Measurements from ENCODE around the gene ADAMTS1. TPM values are rescaled to one million over a fixed set of nuclear protein-coding genes. Genes with fewer than 3 reads are reported as not detected.

ADAMTS1 gene
- total RNA-seq, 2 donors from 2014 or later = 310 to 357 TPM

DNA sequence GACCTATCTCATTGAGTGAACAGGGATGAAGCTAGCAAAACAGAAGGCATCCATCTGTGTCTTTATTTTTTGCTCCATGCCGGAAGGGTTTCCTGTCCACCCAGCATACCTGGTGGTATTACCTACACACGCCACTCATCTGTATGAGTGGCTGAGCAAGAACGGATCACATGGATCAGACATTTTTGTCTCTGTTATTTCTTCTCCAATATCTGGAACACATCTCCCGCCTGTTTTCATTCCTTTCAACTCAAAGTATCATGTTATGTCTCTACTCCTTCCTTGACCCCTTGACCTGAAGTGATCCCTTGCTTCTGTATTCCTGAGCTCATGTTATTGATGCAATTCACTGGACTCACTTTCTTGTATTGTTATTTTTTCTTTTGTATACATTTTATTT, 24.7 kb downstream of the ADAMTS1 start:
- peaks cover 0 to 1% of the 10 kb centered on the region in 2 donors for H3K4me1 ChIP-seq (ENCODE audit: control insufficient read depth in 1 of 2, low read depth in 2 of 2)
- H3K27me3 ChIP-seq (replicated peaks; ENCODE audit: insufficient read depth) = no peaks in the 10 kb centered on the region
- no peak overlapping the region for H3K4me3 ChIP-seq
- DNase-seq (ENCODE audit: low spot score) (no peak), ATAC-seq (ENCODE audit: insufficient number of reproducible peaks, low FRiP score, low read depth) (no peak)
- no peaks in the 10 kb centered on the region for H3K36me3 ChIP-seq
- TF ChIP-seq, protein P1, sequence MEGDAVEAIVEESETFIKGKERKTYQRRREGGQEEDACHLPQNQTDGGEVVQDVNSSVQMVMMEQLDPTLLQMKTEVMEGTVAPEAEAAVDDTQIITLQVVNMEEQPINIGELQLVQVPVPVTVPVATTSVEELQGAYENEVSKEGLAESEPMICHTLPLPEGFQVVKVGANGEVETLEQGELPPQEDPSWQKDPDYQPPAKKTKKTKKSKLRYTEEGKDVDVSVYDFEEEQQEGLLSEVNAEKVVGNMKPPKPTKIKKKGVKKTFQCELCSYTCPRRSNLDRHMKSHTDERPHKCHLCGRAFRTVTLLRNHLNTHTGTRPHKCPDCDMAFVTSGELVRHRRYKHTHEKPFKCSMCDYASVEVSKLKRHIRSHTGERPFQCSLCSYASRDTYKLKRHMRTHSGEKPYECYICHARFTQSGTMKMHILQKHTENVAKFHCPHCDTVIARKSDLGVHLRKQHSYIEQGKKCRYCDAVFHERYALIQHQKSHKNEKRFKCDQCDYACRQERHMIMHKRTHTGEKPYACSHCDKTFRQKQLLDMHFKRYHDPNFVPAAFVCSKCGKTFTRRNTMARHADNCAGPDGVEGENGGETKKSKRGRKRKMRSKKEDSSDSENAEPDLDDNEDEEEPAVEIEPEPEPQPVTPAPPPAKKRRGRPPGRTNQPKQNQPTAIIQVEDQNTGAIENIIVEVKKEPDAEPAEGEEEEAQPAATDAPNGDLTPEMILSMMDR (IDR thresholded peaks at IDR 0.05) = no peak
- H3K9me3 ChIP-seq = no peaks in the 10 kb centered on the region
- no peak overlapping the region for H3K27ac ChIP-seq

DNA sequence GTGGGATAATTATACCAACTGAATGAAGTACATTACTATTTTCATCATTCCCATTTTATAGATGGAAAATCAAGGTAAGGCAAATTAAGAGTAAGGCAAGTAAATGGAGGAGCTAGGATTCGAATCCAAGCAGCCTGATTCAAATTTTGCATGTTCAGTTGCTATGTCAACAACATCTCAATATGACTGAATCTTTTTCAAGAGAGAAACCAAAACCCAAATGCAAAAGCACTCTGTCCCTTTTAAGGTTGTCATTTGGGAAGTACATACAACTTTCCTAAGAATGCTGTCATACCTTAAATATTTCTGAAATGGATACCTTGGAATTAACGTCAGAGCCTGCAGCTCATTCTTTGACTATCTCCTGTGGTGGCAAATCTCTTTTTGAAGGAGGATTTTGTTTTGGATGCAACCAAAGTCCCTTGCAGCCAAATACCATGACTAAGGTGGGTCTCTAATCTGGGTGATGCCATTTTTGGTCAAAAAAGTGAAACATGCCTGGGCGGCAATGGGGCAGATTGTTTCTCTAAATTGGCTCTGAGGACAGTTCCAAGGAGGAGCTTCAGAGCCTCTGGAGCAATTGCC, 25.4 kb downstream of the ADAMTS1 start:
- H3K4me1 ChIP-seq (ENCODE audit: control insufficient read depth in 1 of 2, low read depth in 2 of 2) = peaks cover 0 to 7% of the 10 kb centered on the region in 2 donors
- TF ChIP-seq, protein P1 (IDR thresholded peaks at IDR 0.05) = no peak
- no peaks in the 10 kb centered on the region for H3K36me3 ChIP-seq
- H3K27ac ChIP-seq = no peak overlapping the region
- ATAC-seq (ENCODE audit: insufficient number of reproducible peaks, low FRiP score, low read depth) (no peak), DNase-seq (ENCODE audit: low spot score) (no peak)
- H3K27me3 ChIP-seq (replicated peaks; ENCODE audit: insufficient read depth) = no peaks in the 10 kb centered on the region
- no peaks in the 10 kb centered on the region for H3K9me3 ChIP-seq
- no peak overlapping the region for H3K4me3 ChIP-seq

DNA sequence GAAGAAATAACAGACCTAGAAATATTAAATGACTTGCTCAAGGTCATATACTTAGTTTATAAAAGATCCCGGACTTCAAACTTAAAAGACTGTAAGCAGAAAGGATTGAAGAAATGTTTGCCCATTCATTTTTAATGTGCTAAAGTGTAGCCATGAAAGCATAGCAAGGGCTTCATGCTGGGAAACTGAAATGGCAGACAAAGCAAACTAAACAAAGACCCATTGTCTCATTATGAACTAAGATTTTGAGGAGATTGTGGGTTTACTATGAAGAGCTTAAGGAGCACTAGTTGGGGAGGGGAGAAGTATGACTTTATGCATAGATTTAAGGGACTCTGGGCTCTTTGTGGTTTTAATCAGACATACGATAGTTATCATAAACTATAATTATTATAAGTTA, 26.3 kb downstream of the ADAMTS1 start:
- peaks cover 0 to 7% of the 10 kb centered on the region in 2 donors for H3K4me1 ChIP-seq (ENCODE audit: control insufficient read depth in 1 of 2, low read depth in 2 of 2)
- no peaks in the 10 kb centered on the region for H3K9me3 ChIP-seq
- H3K4me3 ChIP-seq = no peak overlapping the region
- H3K36me3 ChIP-seq = no peaks in the 10 kb centered on the region
- H3K27ac ChIP-seq = no peak overlapping the region
- TF ChIP-seq, protein P1 (IDR thresholded peaks at IDR 0.05) = no peak
- H3K27me3 ChIP-seq (replicated peaks; ENCODE audit: insufficient read depth) = no peaks in the 10 kb centered on the region
- ATAC-seq (ENCODE audit: insufficient number of reproducible peaks, low FRiP score, low read depth) (no peak), DNase-seq (ENCODE audit: low spot score) (no peak)

DNA sequence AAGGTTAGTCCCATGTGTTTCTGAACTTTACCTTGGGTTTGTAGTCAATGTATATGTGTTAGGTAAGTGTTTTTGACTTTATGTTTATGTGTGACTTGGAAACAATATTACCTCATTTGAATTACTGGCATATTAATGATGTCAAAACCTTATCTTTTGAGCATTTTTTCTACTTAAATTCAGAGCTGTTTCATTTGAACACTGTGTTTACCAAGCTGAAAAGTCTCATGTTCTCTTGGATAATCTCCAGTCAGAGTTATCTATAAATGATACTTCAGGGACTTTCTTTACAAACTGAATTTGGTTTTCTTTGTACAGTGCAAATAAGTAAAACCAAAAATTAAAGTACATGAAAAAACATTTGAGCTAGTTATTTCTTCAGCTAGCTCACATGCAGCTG, 30.0 kb downstream of the ADAMTS1 start:
- TF ChIP-seq, protein P1 (IDR thresholded peaks at IDR 0.05) = no peak

DNA sequence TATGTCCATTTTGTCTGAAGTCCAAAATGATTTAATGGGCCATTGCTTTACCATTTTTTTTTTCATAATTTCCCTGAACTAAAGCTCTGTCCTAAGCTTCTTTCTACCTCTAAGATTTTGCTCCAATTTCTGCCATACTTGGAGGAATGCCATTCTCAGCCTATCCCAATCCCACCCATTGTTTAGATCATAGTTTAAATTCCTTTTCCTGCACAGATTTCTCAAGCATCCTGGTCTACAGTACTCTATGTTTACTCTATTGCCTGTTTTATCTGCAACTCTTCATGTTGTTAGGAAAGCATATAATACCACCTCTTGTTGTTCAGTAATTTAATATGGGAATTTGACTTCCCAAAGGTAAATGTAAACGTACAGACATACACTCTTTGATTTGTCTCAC, 30.8 kb downstream of the ADAMTS1 start:
- Histone ChIP-seq H3K36me3 (no peaks in the 10 kb centered on the region), H3K27me3 (replicated peaks; ENCODE audit: insufficient read depth) (no peaks in the 10 kb centered on the region), H3K4me3 (no peak overlapping the region), H3K27ac (no peak overlapping the region), H3K9me3 (no peaks in the 10 kb centered on the region), H3K4me1 (ENCODE audit: control insufficient read depth in 1 of 2, low read depth in 2 of 2) (peaks cover 0 to 7% of the 10 kb centered on the region in 2 donors)
- ATAC-seq (ENCODE audit: insufficient number of reproducible peaks, low FRiP score, low read depth) (no peak), DNase-seq (ENCODE audit: low spot score) (no peak)
- TF ChIP-seq, protein P1 (IDR thresholded peaks at IDR 0.05) = no peak

More for the DNA sequence above, 30.0 kb downstream of the ADAMTS1 start:
- Histone ChIP-seq H3K36me3 (no peaks in the 10 kb centered on the region), H3K9me3 (no peaks in the 10 kb centered on the region), H3K4me3 (no peak overlapping the region), H3K4me1 (ENCODE audit: control insufficient read depth in 1 of 2, low read depth in 2 of 2) (peaks cover 0 to 7% of the 10 kb centered on the region in 2 donors), H3K27me3 (replicated peaks; ENCODE audit: insufficient read depth) (no peaks in the 10 kb centered on the region), H3K27ac (no peak overlapping the region)
- no peak for DNase-seq (ENCODE audit: low spot score)
- ATAC-seq (ENCODE audit: insufficient number of reproducible peaks, low FRiP score, low read depth) = no peak
